Cardiac septum (tissue), 1 donor: Measurements from ENCODE around the gene TMEM91. TPM values are rescaled to one million over a fixed set of nuclear protein-coding genes. Genes with fewer than 3 reads are reported as not detected.
"Not testable (repeated sequence)": the region's sequence is repeated elsewhere in the genome, so short reads cannot be mapped to it uniquely, and the experiment has no call there.

Source experiments
- DNase-seq: peaks from one replicate; pipeline ENCODE4 v3.0.0-alpha.2; 2020; ENCODE audit warnings: low spot score
- intact Hi-C: fragments of 100-400 bp; cut with DNase I; formaldehyde crosslinking; loops from one replicate; pipeline ENCODE4 v1.14.0; 2022
- total RNA-seq: library from RNA; stranded (reverse); fragmentation: NEBNext Ultra II Directional; extraction: Animal tissue kit (Norgen Biotek cat#: 25700); gene quantifications from one replicate; pipeline ENCODE4 v1.2.1, GENCODE V29; 2021
- donor health status: DM: no; HTN: no; CAD: no.

The TMEM91 gene
- total RNA-seq, 1 donor from 2014 or later, result 2.9 TPM

DNA sequence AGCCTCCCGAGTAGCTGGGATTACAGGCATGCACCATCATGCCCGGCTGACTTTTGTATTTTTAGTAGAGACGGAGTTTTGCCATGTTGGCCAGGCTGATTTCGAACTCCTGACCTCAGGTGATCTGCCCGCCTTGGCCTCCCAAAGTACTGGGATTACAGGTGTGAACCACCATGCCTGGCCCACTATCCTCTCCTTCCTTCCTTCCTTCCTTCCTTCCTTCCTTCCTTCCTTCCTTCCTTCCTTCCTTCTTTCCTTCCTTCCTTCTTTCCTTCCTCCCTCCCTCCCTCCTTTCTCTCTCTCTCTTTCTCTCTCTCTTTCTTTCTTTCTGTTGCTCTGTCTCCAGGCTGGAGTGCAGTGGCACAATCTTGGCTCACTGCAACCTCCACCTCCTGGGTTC is 5.2 kb upstream of the TMEM91 start:
- intact Hi-C loops, result not testable (repeated sequence)

DNA sequence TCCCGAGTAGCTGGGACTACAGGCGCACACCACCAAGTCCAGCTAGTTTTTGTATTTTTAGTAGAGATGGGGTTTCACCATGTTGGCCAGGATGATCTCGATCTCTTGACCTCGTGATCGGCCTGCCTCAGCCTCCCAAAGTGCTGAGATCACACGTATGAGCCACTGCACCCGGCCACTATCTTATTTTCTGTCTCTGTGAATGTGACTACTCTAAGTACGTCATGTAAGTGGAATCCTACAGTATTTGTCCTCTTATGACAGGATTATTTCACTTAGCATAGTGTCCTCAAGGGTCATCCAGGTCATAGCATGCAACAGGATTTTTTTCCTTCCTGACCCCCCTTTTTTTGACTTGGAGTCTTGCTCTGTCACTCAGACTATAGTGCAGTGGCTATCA is 4.8 kb upstream of the TMEM91 start:
- intact Hi-C loops, result no loop called here
- DNase-seq, result no peak

More for the DNA sequence above, 5.2 kb upstream of the TMEM91 start:
- not testable (repeated sequence) for DNase-seq

DNA sequence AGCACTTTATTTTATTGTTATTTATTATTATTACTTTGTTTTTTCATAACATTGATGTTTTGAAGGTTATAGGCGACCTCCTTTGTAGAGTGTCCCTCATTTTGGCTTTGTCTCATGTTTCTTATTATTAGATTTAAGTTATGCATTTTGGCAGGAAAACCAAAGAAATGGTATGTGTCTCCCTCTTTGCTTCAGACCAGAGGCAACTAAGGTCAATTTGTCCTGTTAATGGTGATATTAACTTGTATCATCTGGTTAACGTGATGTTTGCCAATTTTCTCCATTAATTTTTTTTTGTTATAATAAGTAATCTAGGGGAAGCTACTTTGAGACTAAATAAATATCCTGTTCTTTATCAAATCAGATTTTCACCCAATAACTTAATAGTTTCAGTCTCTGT is 3.8 kb upstream of the TMEM91 start:
- no peak for DNase-seq
- intact Hi-C loops, result no loop called here

DNA sequence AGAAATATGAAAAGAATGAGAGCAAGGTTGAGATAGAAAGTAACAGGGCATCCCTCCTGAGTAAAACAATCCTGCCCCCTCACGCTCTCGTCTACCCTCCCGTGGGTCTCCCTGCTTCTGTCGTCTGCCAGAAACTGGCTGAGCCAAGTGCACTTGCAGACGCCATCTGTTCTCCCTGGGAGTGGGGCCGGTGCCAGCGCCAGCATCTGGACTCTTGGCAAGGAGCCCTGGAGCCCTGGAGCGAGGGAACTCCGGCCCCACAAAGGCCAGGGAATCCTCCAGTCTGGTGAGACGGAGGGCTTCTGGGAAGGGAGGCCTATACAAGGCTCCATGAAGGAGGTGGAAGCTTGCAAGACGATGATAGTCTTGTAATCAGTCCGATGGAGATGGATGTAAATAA is 2.3 kb upstream of the TMEM91 start:
- DNase-seq, result no peak
- intact Hi-C loops, result no loop called here

- no peak for DNase-seq
- intact Hi-C loops, result no loop called here
These were observed 649 bp downstream of the TMEM91 start for GRCh38 chr19:41376998-41377365.

DNA sequence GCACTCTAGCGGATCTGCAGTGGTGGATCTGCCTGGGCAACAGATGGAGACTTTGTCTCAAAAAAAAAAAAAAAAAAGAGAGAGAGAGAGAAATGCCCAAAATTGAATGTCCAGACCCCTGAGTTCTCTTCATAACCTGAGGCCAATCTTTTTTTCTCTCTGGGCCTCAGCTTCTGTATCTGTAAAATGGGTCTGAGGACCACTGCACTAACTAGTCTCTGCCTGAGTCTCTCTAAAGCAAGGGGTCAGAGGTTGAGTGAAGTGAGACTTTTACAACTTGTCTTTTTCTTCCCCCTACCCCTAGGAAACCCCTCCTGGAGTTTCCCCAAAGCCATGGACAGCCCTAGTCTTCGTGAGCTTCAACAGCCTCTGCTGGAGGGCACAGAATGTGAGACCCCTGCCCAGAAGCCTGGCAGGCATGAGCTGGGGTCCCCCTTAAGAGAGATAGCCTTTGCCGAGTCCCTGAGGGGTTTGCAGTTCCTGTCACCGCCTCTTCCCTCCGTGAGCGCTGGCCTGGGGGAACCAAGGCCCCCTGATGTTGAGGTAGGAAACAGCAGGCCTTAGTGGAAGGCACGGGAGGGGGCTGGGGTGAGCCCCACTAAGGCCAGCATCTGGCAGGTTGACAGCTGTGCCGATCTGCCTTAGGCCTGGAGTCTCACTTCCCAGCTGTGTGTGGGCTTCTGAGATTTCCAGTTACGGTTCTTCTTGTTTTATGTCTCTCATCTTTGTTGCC is 1.8 kb downstream of the TMEM91 start:
- DNase-seq, result no peak
- intact Hi-C loops, result no loop called here

DNA sequence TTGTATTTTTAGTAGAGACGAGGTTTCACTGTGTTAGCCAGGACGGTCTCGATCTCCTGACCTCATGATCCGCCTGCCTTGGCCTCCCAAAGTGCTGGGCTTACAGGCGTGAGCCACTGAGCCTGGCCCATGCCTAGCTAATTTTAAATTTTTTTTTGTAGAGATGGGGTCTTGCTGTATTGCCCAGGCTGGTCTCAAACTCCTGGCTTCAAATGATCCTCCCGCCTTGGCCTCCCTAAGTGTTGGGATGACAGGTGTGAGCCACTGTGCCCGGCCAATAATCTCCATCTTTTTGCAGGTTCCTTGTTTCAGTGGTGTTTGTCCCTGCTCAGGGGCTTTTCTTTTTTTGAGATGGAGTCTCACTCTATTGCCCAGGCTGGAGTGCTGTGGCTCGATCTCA is 5.2 kb downstream of the TMEM91 start:
- intact Hi-C loops, DNase-seq: not testable (repeated sequence)

- intact Hi-C loops, result no loop called here
- no peak for DNase-seq
These were observed 8.0 kb downstream of the TMEM91 start for GRCh38 chr19:41384351-41384750.

DNA sequence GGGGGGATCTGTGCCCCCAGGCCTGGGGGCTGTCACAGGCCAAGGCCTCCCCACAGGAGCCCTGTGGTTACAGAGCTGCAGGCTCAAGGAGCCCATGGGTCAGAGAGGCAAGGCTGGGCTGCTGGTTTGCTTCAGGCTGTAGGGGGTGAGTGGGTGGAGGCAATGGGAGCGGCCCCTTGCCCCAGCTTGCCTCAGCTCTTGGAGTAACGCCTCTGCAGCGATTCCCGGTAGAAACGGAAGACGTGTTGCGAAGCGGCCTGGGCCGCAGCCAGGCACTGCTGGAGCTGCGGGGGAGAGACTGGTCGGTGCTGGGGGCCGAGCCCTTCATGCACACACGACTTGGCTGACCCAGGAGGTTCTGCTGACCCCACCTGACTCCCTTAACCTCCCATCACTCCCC is 10.1 kb downstream of the TMEM91 start:
- intact Hi-C loops, result no loop called here
- DNase-seq, result no peak

DNA sequence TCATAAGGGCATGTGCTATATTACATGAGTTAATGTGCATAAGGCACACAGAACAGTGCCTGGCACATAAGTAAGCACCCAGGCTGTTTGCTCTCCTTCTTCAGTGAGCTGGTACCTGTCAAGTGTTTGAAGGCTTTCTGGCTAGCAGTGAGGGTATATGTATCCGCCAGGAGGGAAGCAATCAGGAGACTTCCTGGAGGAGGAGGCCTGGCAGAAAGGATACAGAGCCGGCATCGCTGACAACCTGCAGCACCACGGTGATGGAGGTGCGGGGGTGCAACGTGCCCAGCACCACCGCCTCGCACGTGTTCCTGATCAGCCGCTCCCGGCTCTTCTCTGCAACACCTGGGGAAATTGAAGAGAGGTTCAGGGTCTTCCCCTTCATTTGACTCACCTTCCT is 15.3 kb downstream of the TMEM91 start:
- intact Hi-C loops, result no loop called here
- DNase-seq, result no peak

- DNase-seq, result no peak
These were observed 16.4 kb downstream of the TMEM91 start for GRCh38 chr19:41392775-41393174.

DNA sequence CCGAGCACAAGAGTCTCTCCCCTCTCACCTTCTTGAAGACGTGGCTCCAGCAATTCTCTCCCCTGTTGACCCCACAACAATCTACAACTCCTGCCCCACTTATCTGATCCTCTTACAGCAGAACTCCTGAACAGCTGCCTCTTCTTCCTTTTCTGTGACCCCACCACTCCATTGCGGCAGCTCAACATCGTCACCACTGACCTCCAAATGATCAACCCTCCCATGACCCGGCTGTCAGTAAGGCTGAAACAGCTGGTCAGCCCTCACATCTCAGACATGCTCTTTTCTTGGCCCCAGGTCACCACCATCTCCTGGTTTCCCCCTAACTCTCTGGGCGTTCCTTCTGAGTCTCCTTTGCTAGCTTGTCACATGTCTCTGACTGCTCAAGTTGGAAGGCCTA is 19.0 kb downstream of the TMEM91 start:
- no peak for DNase-seq
- intact Hi-C loops, result loop anchor here (5.0 kb wide), 1 partner anchor 33 kb away; the partner anchor contains the start of gene B9D2

More at GRCh38 chr19:41392775-41393174, 16.4 kb downstream of the TMEM91 start:
- intact Hi-C loops, result no loop called here

DNA sequence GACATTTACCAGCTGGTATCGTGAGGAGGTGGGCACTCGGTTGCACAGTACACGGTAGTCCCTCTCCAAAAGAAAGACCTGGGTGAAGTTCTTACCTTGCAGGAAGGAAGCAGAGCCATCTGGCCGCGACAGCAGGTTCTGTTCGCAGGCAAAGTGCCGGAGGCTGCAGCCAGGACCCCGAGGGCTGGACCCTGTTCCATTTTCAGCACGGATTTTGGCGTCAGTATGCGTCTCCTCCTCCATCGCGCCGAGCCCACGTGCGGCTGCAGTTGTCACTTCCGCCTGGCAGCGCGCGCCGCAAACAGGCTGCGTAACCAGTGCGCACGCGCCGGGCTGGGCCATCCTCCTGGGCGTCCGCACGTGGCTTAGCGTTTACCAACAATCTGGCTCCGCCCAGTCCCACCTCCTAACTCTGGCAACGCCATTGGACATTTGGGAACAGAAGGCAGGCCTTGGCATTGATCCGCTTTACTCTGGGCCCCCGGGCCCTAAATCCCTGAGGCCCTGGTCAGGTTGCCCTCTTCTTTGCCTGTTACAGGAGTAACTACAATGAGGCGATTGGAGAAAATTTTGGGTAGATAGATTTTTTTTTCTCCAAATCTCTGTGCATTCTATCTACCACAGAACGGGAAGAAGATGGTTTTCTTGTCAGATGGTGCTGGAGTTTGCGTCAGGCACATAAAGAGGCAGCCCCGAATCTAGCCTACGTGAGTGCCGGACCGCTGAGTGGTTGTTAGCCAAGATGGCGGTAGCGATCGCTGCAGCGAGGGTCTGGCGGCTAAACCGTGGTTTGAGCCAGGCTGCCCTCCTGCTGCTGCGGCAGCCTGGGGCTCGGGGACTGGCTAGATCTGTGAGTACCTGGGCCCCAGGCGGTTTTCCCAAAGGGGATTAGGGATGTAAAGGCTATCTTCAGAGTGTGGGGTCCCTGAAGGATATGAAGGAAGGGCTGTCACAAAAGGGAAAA is 21.0 kb downstream of the TMEM91 start, which contains the start of the genes BCKDHA and EXOSC5:
Gene BCKDHA (plus strand): TSS at position 733 of the 964 bp plus-strand sequence. CDS start 10 bp downstream, at position 743.
Gene EXOSC5 (minus strand): TSS at position 274 of the 964 bp plus-strand sequence. CDS start 31 bp downstream, at position 243.
- intact Hi-C loops, result loop anchor here (2.0 to 5.0 kb wide), 2 partner anchors 35 to 41 kb away; partner anchors contain the start of genes B9D2 and DMAC2
- DNase-seq, result peak; percentile 100

GRCh38 chr19:41398050-41398418 is 21.7 kb downstream of the TMEM91 start:
- intact Hi-C loops, result loop anchor here (5.0 kb wide), 1 partner anchor 36 kb away; the partner anchor contains the start of gene B9D2
- no peak for DNase-seq

GRCh38 chr19:41398598-41398997 is 22.3 kb downstream of the TMEM91 start:
- no peak for DNase-seq
- intact Hi-C loops, result loop anchor here (5.0 kb wide), 1 partner anchor 36 kb away; the partner anchor contains the start of gene B9D2

- no peak for DNase-seq
- intact Hi-C loops, result loop anchor here (5.0 kb wide), 1 partner anchor 37 kb away; the partner anchor contains the start of gene B9D2
These were observed 22.8 kb downstream of the TMEM91 start for GRCh38 chr19:41399091-41399490.

DNA sequence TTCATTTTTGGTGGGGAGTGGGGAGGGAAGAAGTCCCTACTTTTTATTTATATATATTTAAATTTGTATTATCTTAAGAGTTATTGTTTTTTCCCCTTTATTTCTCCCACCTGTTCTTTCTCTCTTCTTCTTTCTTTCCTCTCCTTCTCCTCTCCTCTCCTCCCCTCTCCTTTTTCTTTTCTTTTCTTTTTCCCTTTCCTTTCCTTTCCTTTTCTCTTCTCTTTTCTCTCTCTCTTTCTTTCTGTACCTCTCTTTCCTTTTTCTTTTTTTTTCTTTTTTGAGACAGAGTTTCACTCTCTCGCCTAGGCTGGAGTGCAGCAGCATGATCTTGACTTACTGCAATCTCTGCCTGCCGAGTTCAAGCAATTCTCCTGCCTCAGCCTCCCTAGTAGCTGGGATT is 23.2 kb downstream of the TMEM91 start:
- DNase-seq, result no peak
- intact Hi-C loops, result loop anchor here (5.0 kb wide), 1 partner anchor 37 kb away; the partner anchor contains the start of gene B9D2

GRCh38 chr19:41401483-41401882 is 25.1 kb downstream of the TMEM91 start:
- no peak for DNase-seq
- intact Hi-C loops, result no loop called here

- intact Hi-C loops, result no loop called here
- no peak for DNase-seq
These were observed 25.7 kb downstream of the TMEM91 start for GRCh38 chr19:41402010-41402409.
